ENCODE measurements around the gene WIPF3. TPM values are rescaled to one million over a fixed set of nuclear protein-coding genes. Genes with fewer than 3 reads are reported as not detected.

WIPF3 gene
- total and polyA plus RNA-seq, 10 of the 15 experiments (the other 5 are each of a cell fraction or from before 2014, with no cell fraction given): 0.03 to 0.05 TPM; not detected in 8

- no peak for TF ChIP-seq RELB (IDR thresholded peaks at IDR 0.05; ENCODE audit: low read depth)
- no peak for TF ChIP-seq NRF1 (conservative IDR thresholded peaks at IDR 0.05; ENCODE audit: low read depth, low read length)
- no peak for TF ChIP-seq E2F4 (IDR thresholded peaks at IDR 0.05; ENCODE audit: low read depth, low read length)
- no peak for TF ChIP-seq BACH1 (IDR thresholded peaks at IDR 0.05; ENCODE audit: borderline replicate concordance)
- TF ChIP-seq PML (IDR thresholded peaks at IDR 0.05; ENCODE audit: low read length): no peak
- TF ChIP-seq ZBTB11 (CRISPR knock-in tag; IDR thresholded peaks at IDR 0.05): no peak
Observed at GRCh38 chr7:29810813-29811482, 4.6 kb downstream of the WIPF3 start (continued).

Measured in GM12878 (cell line).